HG02571 (cell line): ENCODE data around the gene PLK5.

Source experiments
- ATAC-seq: cut with Tn5 transposase; IDR thresholded peaks from one replicate; pipeline ENCODE4 v1.9.1; 2021; ENCODE audit warnings: mild to moderate bottlenecking, moderate library complexity; ENCODE audit not compliant: unreplicated experiment

PLK5 gene

GRCh38 chr19:1576242-1577089, 52.6 kb downstream of the PLK5 start:
- ATAC-seq: no peak

GRCh38 chr19:1577090-1577928, 53.4 kb downstream of the PLK5 start:
- no peak for ATAC-seq

GRCh38 chr19:1577929-1578618, 54.2 kb downstream of the PLK5 start:
- ATAC-seq: no peak

GRCh38 chr19:1579222-1579621, 55.3 kb downstream of the PLK5 start:
- no peak for ATAC-seq

GRCh38 chr19:1580382-1580781, 56.5 kb downstream of the PLK5 start:
- ATAC-seq: no peak

- ATAC-seq: no peak
Observed at GRCh38 chr19:1580957-1581356, 57.1 kb downstream of the PLK5 start.

GRCh38 chr19:1582201-1582600, 58.3 kb downstream of the PLK5 start:
- no peak for ATAC-seq

- no peak for ATAC-seq
Observed at GRCh38 chr19:1584500-1585242, 60.8 kb downstream of the PLK5 start.

- ATAC-seq: no peak
Observed at GRCh38 chr19:1585243-1585580, 61.3 kb downstream of the PLK5 start.
